ENCODE data around the gene MAOB.

The MAOB gene

DNA sequence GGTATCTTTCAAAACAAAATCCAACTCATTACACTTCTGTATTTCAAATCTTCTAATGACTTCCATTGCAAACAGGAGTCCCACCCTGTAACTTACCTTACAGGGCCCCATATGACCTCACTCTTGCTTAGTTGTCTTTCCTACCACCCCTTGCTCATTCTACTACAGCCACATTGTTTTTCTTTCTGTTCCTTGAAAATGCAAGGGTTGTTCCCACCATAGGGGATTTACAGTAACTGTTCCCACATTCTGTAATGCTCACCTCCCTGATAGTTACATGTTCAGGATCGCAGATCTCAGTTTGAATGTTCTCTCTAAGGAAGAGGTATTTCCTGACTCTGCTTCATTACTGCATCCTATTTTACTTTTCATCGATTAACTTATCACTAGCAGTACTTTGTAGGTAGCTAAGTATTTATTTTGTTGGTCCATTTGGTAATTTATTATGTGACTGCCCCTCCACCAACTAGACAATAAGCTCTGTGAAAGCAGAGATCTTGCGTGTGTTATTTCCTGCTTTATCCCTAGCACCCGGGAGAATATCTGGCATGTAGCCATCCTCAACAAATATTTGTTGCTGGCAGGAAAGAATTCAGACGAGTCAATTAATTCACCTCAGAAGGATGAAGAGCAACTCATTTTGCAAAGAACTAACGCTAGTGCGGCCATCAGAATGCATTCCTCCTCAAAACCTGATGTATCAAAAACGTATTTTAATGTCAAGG lies 21.4 kb downstream of the MAOB start:
- DNase-seq (ENCODE audit: low spot score), result no peak

DNA sequence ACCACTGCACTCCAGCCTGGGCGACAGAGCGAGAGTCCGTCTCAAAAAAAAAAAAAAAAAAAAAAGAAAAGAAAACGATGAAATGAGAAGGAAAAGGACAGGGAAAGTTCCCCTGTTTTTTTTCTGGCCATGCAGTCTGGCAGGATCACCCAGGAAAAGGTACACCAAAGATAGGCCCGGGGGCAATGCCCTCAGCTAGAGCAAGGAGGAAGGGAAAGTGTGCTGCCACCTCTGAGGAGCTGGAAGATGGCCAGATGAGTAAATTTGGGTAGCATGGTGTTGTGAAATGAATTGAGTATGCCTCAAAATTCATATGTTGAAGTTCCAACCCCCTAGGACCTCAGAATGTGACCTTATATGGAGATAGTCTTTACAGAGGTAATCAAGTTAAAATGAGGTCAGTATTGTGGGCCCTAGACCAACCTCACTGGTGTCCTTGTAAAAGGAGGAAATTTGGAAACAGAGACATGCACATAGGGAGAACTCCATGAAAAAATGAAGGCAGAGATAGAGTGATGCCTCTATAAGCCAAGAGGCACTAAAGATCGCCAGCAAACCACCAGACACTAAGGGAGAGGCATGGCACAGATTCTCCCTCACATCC lies 28.9 kb downstream of the MAOB start:
- DNase-seq (ENCODE audit: low spot score), result no peak

DNA sequence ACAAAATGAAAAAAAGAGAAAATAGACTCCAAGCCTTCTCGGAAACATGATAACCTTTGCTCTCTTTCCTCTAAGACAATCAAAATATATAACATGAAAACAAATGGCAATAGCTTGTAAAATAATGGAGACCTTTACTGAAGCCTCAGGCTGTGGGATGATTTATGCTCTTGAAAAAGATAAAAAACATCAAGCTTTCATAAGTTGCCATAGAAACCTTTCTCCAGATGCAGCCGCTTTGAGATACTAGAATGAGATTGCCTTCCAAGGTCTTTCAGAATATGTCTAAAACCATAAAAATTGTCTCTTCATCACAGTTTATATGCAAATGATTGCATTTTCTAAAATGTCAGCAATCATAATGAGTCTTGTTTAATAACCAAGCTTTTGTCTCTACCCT lies 31.6 kb downstream of the MAOB start:
- no peak for DNase-seq (ENCODE audit: low spot score)

DNA sequence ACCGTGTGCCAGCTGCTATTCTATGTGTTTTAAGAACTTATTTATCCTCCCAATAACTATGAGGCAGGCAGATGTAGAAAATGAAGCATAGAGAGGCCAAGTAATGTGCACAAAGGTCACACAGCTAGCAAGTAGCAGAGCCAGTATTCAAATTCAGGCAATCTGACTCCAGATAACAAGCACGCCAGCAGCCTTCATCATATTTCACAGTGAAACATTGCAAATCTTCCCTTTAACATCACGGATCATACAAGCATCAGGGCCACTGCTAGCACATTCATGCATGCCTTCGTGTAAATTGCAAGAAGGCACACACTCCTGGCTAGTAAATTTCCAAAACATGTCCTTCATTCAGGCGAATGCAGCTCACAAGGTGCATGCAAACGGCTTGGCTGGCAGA lies 33.1 kb downstream of the MAOB start:
- DNase-seq (ENCODE audit: low spot score), result no peak

DNA sequence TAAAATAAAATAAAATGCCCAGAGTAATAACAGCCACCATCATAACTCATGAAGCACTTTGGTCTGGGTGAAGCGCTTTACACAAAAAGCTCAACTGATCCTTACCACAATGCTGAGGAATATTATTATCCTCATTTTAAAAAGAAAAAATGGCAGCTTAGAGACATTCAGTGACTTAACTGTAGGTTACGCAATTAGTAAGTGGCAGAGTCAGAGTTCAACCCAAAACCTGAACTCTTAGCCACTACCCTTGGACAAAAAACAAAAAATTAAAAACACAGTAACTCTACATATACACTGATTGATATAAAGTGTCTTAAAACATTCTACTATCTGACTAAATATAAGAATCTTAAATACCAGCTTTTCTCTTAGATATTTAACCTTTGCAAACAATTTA lies 34.9 kb downstream of the MAOB start:
- DNase-seq (ENCODE audit: low spot score), result no peak

DNA sequence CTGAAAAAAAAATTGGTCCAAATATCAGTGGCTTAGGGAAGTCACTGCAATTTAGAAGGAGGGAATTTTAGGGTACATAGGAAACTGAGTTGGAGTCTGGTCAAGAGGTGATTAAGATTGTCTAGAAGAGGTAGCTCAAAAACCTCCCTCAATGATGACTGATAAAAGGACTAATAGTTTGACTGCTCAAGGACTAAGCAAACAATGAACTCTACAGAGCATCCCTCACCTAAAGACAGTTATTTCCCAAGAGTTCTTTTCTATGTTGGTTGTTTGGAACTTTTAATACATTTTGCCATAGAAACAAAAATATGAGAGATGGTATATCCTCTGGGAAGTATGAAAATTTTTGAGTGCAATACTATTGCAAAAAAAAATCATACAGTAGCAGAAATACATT lies 35.7 kb downstream of the MAOB start:
- no peak for DNase-seq (ENCODE audit: low spot score)

DNA sequence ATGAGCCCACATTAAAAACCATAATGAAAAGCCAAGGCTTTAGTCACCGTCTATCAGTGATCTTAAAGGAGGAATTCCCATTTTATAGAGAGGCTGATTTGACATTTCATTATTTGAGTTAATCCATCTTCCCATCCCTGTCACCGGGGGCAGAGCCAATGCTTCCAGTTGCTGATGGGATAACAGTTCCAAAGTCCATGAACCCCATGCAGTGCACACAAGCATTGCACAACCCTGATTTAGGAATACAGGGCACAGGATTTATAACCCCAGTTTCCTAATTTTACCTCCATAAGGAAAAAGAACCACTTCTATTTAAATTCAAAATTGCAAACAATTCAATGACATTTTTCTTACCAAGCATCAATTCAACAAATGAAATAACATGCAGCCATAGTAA lies 36.5 kb downstream of the MAOB start:
- DNase-seq (ENCODE audit: low spot score), result no peak

DNA sequence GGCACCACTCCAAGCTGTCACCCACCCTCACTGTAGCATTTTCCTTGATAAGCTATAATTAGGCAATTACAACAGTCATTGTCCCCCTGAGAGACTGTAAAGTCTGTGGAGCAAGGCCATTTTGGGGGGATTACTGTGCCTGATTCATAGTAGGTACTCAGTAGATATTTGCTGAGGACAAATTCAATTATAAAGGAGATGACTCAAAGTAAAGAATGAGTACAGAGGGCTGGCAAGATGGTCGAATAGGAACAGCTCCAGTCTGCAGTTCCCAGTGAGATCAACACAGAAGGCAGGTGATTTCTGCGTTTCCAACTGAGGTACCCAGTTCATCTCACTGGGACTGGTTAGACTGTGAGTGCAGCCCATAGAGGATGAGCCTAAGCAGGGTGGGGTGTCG lies 42.0 kb downstream of the MAOB start:
- DNase-seq (ENCODE audit: low spot score), result no peak

DNA sequence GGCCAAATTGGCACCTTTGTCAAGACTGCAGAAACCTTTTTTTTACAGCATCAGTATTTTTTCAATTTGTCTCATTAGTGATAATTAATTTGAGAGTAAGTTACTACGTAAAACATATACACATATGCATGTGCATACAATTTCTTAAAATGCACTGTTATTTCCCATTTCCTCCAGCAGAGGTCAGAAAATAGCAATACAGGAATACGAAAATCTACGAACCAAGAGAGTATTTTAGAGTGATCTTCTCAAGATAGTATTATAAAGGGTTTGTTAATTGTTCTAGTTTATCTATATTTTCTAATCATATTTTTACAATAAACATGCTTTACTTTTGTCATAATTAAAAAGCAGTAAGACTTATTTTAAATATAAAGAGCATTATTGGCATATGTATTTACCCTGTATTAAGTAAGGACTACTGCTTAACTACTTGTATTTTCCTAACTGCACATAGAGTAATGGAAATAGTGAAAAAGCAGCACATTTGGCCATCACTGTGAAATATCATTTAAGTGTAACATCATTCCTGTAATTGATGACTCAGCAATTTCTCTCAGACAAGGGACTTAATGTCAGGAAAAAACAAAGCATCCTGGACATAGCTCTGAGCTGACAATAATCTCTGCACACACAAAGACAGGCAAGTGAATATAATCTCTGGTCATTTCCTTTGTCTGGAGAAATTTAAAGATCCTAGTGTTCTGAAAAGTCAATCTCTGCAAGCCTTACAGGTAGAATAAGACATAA lies 45.6 kb downstream of the MAOB start:
- DNase-seq (ENCODE audit: low spot score), result no peak

DNA sequence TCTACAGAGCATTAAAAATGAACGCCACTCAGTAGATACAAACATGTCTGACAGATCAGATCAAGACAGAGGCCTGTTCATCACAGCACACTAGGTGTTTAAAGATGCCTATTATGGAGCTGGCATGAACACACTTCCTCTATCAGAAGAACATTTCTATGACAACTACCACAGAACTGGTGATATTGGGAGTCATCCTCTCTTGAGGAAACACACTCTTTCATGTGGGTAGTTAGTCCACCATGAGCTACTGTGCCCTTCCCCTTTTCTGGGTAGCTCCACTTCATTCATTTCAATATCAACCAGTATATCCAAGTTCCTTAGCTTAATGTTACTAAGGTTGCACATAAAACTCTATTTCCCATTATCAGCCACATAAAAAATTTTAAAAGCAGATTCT lies 46.7 kb downstream of the MAOB start:
- no peak for DNase-seq (ENCODE audit: low spot score)

DNA sequence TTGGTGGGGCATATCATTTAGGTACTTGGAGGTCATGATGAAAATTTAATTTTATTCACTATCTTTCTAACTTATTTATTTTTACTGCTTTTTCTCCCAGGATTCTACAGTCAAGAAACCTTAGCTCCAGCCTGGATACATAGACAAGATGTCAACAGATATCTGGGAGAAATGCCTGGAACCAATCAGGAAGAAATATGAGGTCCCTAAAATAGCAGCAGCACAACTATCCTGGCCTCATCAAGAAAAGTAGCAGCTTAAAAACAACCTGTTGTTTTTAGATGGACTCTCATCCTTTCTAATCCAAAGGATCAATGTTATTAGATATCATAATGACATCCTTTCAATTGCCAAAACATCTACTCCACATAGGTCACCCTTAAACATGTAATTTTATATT lies 54.5 kb downstream of the MAOB start:
- DNase-seq (ENCODE audit: low spot score), result no peak

DNA sequence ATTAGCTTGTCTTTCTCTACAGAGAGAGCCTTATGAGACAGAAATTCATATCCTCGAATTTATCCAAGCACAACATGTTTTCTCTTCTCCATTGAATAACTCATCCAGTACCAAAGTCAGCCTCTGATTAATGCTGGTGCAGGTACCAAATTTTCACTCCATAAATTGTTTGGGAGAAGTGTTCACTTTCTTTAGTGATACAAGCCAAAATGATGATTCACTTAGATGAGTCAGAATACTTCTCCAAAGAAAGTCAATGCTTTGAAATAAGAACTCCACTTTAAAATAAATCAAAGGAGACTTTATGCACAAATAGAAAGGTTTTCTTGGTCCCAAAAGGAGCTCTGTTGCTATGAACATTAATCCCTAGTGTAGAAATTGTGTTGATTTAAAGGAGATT lies 60.2 kb downstream of the MAOB start:
- DNase-seq (ENCODE audit: low spot score), result no peak

DNA sequence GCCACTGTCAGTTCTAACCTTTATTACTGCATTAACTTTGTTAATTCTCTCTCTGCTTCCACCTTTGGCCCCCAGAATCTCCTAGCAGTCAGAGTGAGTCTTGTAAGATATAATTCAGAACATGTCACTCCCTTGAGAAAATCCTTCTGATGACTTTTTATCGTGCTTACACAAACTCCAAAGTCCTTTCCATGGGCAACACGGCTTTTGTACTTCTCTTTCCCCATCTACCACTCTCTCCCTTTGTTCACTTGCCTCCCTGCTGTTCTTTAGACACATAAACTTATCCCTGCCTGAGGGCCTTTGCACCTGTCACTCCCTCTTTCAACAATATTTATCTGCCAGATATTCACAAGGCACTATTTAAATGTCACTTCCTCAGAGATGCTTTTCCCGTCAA lies 64.8 kb downstream of the MAOB start:
- DNase-seq (ENCODE audit: low spot score), result no peak

DNA sequence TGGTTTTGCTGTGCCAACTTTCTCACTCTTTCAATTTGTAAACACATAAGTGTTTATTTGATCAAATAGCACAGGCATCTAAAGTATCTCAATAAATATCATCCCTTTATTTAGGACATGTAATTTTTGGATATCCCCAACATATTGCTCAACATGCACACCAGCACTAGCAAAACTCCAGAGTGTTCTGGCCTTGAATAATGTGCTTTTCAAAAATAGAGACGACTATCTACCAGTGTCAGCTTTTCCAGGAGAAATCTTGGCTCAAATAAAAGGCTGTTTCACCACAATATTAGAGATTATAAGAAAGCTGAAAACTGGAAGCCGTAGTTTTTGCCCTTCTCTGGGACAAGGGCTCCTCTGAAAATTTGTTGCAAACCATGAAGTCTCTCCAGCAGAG lies 67.0 kb downstream of the MAOB start:
- DNase-seq (ENCODE audit: low spot score), result no peak

DNA sequence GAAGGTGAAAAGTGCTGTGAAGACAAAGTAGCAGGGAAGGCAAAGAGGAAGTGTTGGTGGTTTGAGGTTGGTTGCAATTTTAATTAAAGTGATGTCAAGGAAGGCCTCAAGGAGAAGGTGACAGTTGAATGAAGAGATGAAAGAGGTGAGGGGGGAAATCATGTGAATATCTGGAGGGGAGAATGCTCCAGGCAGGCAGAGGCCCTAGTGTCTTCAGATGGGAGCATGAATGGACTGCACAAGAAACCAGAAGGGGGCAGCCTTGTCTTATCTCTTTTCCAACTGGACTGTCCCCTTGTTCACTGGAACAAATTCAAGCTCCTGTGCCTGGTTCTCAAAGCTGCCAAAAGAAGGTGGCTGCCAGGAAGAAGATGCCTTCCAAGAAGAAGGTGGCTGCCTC lies 68.4 kb downstream of the MAOB start:
- DNase-seq (ENCODE audit: low spot score), result no peak

DNA sequence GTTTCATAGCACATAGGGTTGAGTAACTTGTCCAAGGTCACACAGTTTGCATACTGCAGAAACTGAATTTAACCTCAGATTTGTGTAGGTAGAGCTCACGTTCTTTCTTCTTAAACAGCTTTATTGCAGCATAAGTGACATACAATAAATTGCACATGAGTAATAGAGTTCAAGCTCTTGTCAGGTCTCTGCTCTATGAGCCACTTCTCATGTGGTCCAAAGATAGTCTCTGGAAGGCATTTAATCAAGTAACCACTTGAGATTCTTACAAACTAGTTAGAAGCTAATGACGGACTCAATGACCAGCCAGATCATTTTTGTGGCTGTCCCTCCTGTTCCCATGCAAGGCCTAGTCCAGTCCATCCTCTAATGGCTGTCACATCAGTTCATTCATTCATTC lies 68.9 kb downstream of the MAOB start:
- no peak for DNase-seq (ENCODE audit: low spot score)

DNA sequence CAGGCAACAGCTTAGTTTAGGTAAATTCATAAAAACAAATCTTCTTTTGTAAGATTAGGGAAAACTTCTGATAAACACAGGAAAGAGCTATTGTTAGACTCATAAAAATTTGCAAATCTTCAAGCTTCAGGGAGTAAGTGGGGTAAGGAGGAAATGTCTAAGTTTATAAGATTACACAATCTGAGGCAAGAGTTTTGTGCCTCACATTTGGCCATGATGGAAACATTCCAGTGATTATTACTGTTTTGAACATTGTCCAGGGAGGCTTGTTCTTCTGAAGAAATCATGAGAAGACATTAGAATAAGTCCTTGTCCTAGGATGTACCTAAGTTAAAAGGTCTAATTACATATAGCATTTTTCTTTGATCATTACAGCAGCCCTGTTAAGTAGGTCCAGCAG lies 72.8 kb downstream of the MAOB start:
- DNase-seq (ENCODE audit: low spot score), result no peak

DNA sequence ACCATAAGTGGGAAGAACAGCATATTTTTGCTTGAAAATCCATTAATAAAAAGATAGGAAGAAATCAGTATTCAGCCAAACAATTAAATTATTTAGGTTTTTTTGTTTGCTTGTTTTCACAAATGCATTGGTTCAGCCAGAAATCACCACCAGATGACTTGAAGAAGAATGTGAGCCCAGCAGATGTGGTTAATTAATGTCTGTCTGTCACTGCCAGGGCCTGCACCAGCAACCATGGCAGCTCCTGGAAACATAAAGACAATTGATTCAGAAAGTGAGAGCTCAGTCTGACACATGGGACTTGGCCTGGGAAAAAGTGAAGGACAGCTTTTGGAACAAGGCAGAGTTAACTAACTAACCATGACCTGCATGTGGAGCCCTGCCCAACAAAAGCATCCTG lies 74.0 kb downstream of the MAOB start:
- DNase-seq (ENCODE audit: low spot score), result no peak

DNA sequence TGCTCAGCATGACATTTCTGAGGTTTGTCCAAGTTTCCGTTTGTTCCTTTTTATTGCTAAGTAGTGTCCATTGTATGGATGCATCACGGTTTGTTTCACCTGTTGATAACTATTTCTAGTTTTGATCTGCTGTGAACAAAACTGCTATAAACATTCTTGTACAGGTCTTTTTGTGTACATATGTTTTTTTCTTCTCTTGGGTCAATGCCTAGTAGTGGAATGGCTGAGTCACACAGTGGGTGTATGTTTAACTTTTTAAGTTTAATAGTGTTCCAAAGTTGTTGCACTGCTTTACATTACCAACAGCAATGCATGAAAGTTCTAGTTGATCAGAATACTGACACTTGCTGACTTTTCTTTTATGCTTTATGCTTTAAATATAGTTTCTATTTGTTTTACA lies 76.7 kb downstream of the MAOB start:
- DNase-seq (ENCODE audit: low spot score), result no peak

DNA sequence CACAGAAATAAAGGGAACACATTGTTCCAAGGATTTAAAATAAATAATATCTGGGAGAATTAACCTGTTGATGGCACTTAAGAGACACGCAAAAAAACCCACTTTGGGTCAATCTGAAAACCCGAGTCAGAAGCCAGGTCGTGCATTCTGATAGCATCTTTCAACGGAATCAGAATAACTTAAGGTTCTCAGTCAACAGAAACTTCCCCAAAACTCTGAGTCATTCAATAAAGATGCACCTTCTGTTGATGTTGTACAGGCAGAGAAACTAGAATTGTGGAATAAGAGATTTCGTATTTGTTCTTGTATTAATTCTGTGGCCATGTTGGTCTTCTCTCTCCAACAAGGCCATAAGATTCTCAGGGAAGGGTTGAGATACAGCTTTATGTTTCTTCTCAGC lies 78.2 kb downstream of the MAOB start:
- no peak for DNase-seq (ENCODE audit: low spot score)

DNA sequence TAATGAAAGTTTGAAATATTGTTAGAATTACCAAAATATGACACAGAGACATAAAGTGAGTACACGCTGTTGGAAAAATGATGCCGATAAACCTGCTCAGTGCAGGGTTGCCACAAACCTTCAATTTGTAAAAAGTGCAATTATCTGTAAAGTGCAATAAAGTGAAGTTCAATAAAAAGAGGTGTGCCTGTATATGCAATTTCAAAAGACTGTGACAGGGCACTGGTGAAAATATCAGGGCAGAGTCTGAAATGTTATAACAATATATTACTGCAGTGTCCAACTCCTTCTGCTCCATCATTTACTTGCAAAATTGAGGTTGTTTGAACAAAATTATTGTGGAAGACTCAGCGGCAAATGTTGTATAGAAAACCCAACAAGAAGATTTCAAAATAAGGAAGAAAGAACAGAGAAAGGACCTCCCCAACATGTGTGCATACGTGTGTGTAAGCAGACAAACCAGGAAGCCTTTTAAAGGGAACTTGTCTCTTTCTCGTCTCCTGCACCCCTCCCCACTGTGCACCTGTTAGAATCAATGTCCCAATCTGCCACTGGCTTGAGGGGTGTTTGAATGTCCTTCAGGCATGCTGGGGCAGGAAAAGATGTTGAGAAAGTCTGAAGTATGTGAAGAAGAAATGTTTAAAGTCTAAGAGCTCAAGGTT lies 96.2 kb downstream of the MAOB start:
- DNase-seq (ENCODE audit: low spot score), result no peak

DNA sequence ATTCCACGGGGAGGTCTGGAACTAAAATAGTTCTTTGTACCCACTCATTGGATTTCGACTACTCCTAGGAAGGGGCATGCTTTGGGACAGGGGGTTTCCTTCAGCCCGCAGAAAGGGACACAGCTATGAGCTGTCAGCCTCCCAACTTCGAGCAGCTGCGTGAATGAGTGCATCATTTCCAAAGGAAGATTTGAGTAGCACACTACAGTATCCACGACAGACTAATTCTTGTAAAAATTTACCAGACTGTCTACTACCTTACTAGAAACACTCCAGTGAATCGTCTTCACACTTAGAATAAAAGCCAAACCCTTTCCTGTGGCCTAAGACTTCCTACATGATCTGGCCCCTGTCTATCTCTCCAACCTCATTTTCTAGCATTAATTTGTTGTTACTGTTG lies 124.2 kb downstream of the MAOB start:
- DNase-seq (ENCODE audit: low spot score), result no peak

DNA sequence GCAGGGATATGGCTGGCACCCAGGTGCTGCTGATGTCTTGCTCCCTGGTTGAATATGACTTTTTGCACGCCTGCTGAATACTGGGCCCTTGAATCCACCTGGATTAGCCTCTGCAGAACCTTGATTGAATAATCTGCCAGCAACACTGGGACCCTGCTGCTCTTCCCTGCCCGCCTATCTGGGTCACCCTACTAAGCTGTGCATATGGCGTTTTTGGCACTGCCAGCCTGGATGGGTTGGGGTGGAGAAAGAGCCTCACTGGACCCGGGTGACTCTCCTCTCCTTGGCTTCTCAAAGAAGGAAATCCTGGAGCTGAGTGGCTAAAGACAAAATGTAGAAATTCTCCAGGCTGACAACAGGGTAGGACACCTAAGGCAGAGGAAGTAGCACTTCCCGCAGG lies 126.2 kb downstream of the MAOB start:
- DNase-seq (ENCODE audit: low spot score), result no peak
